ENCODE measurements around the gene HOXA10. TPM values are rescaled to one million over a fixed set of nuclear protein-coding genes. Genes with fewer than 3 reads are reported as not detected.

The HOXA10 gene
- total RNA-seq, 2 donors from 2014 or later, result 0.10 to 0.21 TPM

GRCh38 chr7:27184337-27185012 lies 10.4 kb upstream of the HOXA10 start:
- ATAC-seq, result peak in 1 of 2 donors; percentile 20
- no peak for DNase-seq
- intact Hi-C loops (cut with DNase I), result no loop called here

DNA sequence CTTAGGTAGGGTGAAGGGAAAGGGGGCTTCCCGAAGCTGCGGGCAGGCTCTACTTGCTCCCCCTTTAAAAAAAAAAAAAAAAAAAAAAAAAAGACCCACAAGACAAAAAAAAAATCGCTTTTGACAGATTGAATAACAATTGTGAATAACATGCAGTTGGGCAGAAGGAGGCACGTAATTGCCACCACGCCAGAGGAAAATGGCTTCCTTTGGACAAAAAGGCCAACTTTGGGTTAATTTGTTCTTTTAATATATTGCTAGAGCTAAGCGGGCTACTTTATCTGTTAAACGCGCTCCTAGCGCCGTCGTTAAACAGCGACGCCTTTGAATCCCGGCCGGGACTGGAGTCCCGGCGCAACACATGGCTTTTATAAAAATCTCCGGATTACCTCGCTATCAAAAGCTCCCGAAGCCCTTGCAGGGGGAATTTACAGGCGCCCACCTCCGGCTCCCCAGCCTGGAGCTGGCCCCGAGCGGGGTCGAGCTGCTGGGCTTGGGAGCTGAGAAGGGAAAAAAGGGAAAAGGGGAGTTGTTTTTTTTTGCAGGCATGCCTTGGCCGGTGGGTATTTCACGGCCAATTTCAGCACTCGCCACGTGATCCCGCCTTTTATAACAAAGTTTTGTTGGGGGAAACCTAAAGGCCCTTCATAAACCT lies 9.7 kb upstream of the HOXA10 start:
- ATAC-seq, result no peak
- intact Hi-C loops (cut with DNase I), result no loop called here
- no peak for DNase-seq

DNA sequence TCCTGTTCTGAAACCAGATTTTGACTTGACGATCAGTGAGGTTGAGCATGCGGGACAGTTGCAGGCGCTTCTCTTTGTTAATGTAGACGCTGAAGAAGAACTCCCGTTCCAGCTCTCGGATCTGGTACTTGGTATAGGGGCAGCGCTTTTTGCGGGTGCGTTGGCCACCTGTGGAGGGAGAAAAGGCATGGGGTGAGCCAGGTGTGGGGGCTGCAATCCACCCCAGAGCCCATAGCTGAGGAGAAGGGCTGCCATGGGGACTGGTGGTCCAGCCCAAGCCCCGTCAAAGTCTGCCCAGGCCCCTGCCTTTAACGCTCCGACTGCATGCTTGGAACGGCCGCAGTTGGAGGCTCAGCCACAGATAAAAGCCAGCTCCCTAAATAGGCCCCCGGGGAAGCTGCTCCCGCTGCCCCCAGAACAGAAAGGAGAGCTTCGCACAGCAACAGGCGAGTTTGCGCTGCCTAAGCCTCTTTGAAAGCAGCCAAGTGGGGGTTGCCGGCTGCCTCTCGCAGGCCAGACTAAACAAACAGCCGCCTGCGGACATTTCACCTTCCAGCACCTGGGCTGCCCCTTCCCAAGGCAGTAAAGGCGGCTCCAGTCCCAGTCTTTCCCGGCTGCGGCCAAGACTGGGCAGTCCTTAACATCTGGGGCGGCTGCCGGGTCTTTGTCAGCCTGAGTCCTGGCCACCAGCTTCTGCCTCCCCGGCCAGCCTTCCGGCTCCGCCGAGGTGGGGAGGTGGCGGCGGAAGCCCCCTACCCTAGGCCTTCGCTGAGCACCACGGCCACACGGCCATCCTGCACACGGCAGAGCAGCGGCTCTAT lies 9.0 kb upstream of the HOXA10 start:
- intact Hi-C loops (cut with DNase I), result no loop called here
- DNase-seq (no peak), ATAC-seq (no peak)

- ATAC-seq (no peak), DNase-seq (no peak)
- intact Hi-C loops (cut with DNase I), result no loop called here
These were observed 8.2 kb upstream of the HOXA10 start for GRCh38 chr7:27182285-27182841.

- no peak for ATAC-seq
- intact Hi-C loops (cut with DNase I), result no loop called here
- DNase-seq, result no peak
These were observed 7.7 kb upstream of the HOXA10 start for GRCh38 chr7:27181795-27182275.

DNA sequence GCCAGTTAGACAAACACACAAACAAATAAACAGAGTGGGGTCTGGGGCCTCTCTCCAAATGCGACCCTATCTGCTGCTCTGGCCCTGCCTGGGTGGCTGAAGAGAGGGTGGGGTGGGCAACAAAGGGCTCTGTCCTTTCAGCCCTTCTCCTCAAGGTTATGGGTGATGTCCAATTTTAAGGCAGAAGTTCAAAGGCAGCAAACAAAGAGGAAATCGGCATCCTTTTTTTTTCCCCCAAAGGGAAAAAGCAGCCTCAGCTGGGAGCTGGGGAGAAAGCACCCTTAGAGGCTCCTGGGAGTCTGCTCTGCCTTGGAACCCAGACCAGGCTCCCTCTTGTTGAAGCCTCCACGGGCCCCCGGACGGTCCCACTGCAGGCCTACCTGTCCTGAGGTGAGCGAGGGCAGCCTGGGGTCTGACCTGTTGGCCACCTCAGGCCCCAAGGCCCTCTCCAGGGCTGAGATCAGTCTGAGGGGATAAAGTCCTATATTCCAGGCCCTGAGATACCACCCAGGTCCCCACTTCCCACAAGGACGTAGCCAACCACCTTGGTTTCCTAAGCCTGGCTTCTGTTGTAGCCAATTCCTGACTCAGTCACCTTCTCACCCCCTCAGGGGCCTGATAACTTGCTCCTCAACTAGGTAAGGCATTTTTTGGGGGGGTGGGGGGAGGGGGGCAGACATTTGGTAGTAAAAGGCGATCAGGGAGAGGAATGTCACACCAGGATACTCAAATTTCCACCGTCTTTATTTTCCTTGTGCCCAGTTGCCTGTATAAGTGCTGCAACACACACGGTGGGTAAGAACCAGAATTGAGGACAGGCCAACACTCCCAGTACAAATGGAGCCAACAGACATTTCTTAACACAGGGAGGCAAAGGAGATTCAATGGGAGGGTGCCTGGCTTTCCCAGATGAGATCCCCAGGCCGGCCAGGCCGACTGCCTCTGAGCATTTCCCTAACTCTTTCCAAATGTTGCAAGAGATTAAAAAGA lies 6.6 kb upstream of the HOXA10 start:
- DNase-seq, result no peak
- intact Hi-C loops (cut with DNase I), result no loop called here

GRCh38 chr7:27179503-27180430 lies 5.6 kb upstream of the HOXA10 start:
- ATAC-seq, result peak; percentile 47 to 48
- DNase-seq, result no peak
- intact Hi-C loops (cut with DNase I), result no loop called here

More for the DNA sequence above, 6.6 kb upstream of the HOXA10 start:
- no peak for ATAC-seq

DNA sequence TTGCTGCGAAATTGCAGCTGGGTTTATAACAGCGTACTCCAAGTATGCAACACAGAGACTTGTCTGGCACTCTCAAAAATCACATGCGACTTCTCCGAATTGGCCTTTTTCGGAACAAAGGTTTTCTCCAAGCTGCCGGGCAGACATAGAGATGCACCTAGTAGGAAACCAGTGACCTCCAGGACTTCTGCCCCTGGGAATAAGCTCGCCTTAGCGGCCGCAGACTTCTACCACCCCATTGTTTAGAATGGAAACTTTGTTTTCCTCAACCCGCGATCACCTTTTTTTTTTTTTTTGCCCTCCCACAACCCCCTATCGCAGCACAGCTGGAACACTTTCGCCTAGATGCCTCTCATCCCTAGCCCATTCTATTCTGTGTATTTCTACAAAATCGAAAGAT lies 4.9 kb upstream of the HOXA10 start:
- no peak for DNase-seq
- no peak for ATAC-seq
- intact Hi-C loops (cut with DNase I), result no loop called here

DNA sequence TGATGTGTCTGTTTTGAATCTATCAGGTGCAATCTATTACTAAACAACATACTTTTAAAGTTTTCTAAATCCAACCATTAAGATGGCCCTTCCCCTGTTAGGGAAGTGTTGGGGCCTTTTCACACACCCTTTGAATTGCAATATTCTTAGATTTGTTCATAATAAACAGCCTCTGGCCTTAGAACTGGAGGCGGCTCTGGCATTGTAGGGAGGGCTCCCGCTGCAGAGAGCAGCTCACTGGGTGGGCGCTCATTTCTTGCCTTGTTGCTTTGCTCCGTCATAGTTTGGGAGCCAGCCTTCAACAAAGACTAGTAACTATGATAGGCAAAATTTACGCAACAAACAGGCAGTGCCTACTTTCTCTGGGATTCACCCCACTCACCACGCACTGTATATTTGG lies 4.2 kb upstream of the HOXA10 start:
- intact Hi-C loops (cut with DNase I), result no loop called here
- no peak for DNase-seq
- ATAC-seq, result no peak

DNA sequence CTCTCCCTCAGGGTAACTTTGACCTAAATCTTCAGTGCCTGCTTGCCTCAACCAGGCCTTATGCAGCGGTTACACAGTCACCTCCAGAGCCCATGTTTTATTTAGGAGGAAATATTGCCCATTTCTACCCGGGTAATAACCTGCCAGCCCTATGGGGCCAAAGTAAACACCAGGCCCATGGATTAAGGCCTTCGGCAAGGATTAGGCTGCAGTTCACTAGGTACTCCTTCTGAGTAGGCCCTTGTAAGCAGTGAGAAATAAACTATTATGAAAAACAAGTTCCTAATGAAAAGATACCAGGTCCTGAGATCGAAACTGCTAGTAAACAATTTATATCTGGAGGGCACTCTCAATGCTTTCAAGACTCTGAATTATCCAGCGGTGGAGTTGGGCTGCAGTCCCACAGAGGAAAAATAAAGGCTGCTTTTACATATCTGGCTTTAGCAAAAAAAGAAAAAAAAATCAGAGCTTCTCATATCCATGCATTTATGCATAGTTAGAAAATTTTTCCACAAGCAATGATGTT lies 3.7 kb upstream of the HOXA10 start:
- intact Hi-C loops (cut with DNase I), result no loop called here
- ATAC-seq, result no peak

DNA sequence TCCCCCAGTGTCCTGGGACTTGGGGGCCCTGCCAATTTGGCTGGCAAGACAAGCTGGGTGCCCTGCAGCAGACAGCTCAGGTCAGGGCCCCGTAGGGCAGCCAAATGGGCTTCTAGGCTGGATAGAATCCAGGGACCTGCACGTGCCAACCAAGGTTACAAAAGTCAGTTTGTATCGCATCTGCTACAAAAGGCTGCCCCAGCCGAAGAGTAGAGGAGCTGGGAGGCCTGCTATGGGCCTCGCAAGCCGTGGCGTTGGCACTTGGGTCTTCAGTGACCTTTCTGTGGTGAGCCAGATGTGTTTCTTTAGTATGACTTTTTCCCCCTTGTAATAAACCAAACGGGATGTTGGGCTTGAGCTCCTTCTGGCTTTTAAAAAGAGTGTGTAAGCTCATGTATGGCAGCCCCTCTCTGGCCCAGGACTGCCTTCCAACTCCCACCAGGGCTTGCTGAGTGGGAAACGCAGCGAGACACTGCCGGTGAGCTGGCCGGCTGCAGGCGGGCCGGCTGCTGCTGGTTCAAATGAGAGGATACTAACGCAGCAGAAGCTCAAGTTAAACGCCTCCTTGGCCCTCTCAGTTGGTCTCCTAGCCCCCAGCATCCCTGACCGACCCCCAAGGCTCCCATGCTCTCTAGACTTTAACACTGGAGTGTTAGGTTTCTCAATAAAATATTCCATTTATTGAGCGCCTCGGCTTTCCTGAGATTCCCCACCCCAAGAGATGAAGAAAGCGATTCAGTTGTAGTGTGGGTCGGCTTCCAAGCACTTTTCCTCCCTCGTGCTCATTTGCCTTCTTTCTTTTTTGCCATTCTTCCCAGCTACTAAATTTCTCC lies 3.1 kb upstream of the HOXA10 start:
- DNase-seq, result no peak
- no peak for ATAC-seq
- intact Hi-C loops (cut with DNase I), result no loop called here

More for the DNA sequence above, 3.7 kb upstream of the HOXA10 start:
- no peak for DNase-seq

GRCh38 chr7:27176524-27176845 lies 2.4 kb upstream of the HOXA10 start:
- no peak for DNase-seq
- no peak for ATAC-seq
- intact Hi-C loops (cut with DNase I), result no loop called here

DNA sequence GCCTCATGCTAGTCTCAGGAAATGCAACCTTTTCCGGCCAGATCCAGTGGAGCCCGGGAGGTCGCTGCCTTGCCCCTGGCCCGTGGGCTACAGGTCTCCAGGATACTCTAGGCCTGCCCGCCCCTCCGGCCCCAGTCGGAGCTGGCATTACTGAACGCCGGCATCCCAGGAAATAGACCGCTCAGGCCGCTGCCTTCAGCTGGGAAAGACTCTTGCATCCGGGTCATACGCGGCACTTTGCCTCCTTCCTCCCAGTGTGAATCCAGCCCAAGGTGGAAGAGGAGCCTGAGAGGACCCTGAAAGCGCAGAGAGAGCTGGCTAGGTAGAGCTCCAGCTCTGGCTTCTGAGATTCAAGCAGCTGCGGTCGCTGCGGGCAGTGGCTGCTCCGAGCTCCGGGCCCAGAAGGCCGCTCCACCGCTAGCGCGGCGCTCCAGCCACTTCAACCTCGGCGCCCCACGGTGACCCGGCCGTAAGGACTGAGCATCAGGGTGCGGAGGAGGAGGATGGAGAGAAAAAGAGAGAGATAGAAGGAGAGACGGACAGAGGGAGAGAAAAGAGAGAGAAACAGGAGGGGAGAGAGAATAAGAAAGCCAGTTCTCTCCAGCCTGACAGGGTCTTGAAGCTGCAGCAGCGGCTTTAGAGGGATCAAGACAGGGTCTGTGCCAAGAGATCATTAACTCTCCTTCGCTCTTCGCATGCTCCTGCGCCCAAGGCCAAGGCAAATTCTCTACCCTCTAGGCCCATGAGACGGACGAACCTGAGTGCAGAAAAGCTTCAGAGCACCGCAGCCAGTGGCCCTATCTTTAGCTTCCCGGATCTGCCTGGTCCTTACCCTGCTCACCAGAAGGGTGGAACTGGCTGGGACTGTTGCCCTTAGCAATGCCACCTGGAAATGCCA lies 1.8 kb upstream of the HOXA10 start:
- DNase-seq, result no peak
- no peak for ATAC-seq
- intact Hi-C loops (cut with DNase I), result no loop called here

DNA sequence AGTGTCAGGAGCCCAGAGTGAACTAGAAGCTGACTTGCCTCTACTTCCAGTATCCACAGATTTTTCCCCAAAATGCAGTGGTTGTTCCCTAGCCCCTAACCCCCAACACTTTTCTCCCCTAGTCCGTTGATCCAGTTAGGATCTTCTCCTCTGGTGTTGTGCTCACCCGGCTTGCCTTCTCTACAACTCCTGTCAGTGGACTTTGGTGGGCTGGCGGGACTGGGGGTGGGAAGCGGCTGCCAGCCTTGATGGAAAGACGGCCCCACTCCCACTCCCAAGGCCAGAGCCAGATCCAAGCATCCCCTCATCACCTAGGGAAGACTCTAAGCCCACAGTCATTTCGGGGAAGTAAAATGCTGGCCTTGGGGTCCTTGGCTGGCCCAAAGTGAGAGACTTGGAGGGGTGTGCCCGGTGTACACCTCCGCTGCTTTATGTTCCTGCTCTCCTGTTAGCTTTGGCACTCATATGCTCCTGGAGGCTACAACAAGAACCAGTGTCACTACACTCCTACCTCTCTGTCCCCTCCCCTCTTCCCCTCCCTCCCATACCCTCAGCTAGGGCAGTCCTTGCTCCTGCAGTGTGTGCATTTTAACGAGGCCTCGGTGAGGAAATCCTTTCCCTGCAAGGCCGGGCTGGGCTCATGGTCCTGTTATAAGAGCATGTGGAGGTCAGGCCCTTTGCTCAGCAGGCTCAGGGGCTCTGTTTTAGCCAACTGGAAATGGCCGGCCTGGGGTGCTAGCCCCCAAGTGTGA lies 930 bp upstream of the HOXA10 start:
- intact Hi-C loops (cut with DNase I), result no loop called here
- ATAC-seq, result no peak
- no peak for DNase-seq

DNA sequence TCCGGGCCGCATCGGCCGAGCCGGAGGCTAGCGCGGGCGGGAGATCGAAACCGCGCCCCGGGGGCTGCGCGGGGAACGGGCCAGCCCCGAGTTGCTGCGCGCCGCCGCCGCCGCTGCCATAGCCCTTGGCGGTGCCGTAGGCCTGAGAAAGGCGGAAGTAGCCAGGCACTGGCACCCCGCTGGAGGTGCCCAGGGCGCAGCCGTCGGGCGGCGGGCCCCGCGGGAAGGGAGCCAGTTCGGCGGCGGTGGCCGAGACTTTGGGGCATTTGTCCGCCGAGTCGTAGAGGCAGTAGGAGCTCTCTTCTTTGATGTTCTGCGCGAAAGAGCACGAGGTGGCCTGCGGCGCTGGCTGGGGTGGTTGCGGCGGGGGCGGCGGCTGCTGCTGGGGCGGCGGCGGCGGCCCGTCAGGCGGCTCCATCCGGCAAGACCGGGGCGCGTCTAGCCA lies 587 bp downstream of the HOXA10 start:
- DNase-seq, result no peak
- peak; percentile 48 to 64 for ATAC-seq
- intact Hi-C loops (cut with DNase I), result no loop called here

Data from left cardiac atrium (tissue), 4 donors.